Muscle layer of colon (tissue), 2 donors: ENCODE data around the gene MTREX.
A peak's percentile ranks its signal among the peaks of the same experiment; 100 is the strongest.

Experiments used
- H3K27ac ChIP-seq: one replicate; pipeline ENCODE4 v1.7.0; 2013; ENCODE audit warnings: low read depth, mild to moderate bottlenecking, low read length, moderate library complexity
- H3K27me3 ChIP-seq, 2 donors: one replicate each; pipeline ENCODE4 v1.7.0; 2013; ENCODE audit warnings: low read length in 2 of 2, mild to moderate bottlenecking in 2 of 2; ENCODE audit not compliant: insufficient read depth in 2 of 2, control insufficient read depth in 1 of 2
- H3K36me3 ChIP-seq: one replicate; pipeline ENCODE4 v1.7.0; 2013; ENCODE audit warnings: mild to moderate bottlenecking, low read length; ENCODE audit not compliant: insufficient read depth
- H3K4me1 ChIP-seq: one replicate; pipeline ENCODE4 v1.7.0; 2013; ENCODE audit warnings: mild to moderate bottlenecking, low read length; ENCODE audit not compliant: insufficient read depth
- H3K4me3 ChIP-seq, 2 donors: one replicate each; pipeline ENCODE4 v1.7.0; 2013; ENCODE audit warnings: low read length in 2 of 2, low read depth in 1 of 2, mild to moderate bottlenecking in 1 of 2, moderate library complexity in 1 of 2
- H3K9ac ChIP-seq: one replicate; pipeline ENCODE4 v1.7.0; 2013; ENCODE audit warnings: low read length
- H3K9me3 ChIP-seq: one replicate; pipeline ENCODE4 v1.7.0; 2013; ENCODE audit warnings: mild to moderate bottlenecking, low read length
- donor health status: abdominal sarcoma.
- donor health status: Adenocarcinoma of cecum.

The MTREX gene

DNA sequence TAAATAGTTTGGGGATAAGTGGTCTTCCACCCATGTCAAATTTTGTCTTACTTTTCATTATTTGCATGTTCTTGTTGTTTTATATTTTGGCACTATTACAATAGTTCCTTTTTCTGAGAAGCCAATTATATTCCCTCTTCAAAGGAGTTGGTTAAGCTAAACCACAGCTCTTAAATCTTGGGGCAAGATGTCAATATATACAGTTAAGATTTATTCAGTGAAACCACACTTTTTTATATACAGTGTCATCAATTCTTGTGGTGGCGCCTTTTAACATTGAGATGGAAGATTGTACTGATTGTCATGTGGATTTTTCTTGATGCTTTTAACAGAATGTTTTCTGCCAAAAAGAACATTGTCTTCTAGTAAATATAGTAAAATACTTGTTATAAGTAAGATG, 104.1 kb downstream of the MTREX start:
- H3K9ac ChIP-seq = no peak overlapping the region
- H3K9me3 ChIP-seq = no peaks in the 10 kb centered on the region
- H3K27ac ChIP-seq = no peak overlapping the region
- no peaks in the 10 kb centered on the region for H3K27me3 ChIP-seq
- H3K4me3 ChIP-seq = no peak overlapping the region
- H3K4me1 ChIP-seq = peaks cover 4% of the 10 kb centered on the region
- peaks cover under 1% of the 10 kb centered on the region for H3K36me3 ChIP-seq

DNA sequence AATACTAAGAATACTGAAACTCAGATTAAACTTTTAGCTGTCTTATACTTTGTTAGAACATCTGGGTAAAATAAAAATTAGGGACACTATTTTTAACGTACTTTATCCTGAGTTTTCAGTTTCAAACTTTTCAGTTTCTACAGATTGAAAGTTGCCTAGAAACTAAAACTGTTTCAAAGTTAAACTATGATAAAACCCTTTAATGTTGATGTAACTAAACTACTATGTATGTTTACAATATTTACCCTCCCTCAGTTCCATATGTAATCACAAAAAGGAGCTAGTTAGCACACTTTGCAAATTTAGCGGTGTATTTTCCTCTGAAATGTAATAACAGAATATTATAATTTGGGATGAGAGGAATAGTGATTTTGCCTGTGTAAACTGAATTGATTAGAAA, 105.9 kb downstream of the MTREX start:
- no peaks in the 10 kb centered on the region for H3K36me3 ChIP-seq
- no peak overlapping the region for H3K9ac ChIP-seq
- H3K27ac ChIP-seq = no peak overlapping the region
- H3K27me3 ChIP-seq = no peaks in the 10 kb centered on the region
- peaks cover 8% of the 10 kb centered on the region for H3K4me1 ChIP-seq
- no peaks in the 10 kb centered on the region for H3K9me3 ChIP-seq
- H3K4me3 ChIP-seq = no peak overlapping the region

DNA sequence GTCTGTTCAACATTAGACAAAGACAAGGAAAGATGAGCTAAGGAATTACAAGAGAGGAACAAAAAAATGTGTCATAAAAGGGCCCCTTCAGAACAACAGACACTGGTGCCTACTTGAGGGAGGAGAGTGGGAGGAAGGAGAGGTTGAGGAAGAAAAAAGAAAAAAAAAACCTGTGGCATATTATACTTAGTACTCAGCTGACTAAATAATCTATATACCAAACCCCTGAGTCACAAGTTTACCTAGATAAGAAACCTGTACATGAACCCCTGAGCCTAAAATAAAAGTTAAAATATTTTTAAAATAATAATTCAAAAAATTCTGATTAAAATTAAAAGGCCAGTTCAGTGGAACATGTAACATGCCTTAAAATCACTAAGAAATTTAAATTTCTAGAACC, 107.3 kb downstream of the MTREX start:
- Histone ChIP-seq H3K36me3 (no peaks in the 10 kb centered on the region), H3K9ac (no peak overlapping the region), H3K4me1 (peaks cover 22% of the 10 kb centered on the region)

DNA sequence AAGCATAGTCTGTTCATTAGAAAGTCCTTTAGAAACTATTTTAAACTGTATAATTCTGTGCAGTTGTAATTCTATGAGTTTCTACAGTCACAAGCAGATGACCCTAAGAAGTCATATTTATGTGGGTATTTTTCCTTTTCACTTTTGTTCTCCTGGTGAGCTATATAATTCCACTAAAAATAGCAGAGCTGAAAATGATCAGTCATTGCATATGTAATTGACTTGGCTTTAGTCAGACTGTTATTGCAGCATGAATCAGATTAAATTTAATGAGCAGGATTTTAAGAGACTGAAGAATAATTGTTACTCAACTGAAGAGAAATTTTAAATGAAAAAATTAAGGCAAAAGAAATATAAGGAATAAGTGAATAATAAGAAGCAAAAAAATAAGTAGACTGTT, 108.5 kb downstream of the MTREX start:
- H3K4me3 ChIP-seq = no peak overlapping the region
- no peaks in the 10 kb centered on the region for H3K27me3 ChIP-seq
- H3K9me3 ChIP-seq = no peaks in the 10 kb centered on the region
- no peaks in the 10 kb centered on the region for H3K36me3 ChIP-seq
- H3K9ac ChIP-seq = no peak overlapping the region
- peaks cover 34% of the 10 kb centered on the region for H3K4me1 ChIP-seq
- H3K27ac ChIP-seq = no peak overlapping the region

More for the DNA sequence above, 107.3 kb downstream of the MTREX start:
- Histone ChIP-seq H3K4me3 (no peak overlapping the region), H3K27me3 (no peaks in the 10 kb centered on the region), H3K9me3 (no peaks in the 10 kb centered on the region), H3K27ac (no peak overlapping the region)

DNA sequence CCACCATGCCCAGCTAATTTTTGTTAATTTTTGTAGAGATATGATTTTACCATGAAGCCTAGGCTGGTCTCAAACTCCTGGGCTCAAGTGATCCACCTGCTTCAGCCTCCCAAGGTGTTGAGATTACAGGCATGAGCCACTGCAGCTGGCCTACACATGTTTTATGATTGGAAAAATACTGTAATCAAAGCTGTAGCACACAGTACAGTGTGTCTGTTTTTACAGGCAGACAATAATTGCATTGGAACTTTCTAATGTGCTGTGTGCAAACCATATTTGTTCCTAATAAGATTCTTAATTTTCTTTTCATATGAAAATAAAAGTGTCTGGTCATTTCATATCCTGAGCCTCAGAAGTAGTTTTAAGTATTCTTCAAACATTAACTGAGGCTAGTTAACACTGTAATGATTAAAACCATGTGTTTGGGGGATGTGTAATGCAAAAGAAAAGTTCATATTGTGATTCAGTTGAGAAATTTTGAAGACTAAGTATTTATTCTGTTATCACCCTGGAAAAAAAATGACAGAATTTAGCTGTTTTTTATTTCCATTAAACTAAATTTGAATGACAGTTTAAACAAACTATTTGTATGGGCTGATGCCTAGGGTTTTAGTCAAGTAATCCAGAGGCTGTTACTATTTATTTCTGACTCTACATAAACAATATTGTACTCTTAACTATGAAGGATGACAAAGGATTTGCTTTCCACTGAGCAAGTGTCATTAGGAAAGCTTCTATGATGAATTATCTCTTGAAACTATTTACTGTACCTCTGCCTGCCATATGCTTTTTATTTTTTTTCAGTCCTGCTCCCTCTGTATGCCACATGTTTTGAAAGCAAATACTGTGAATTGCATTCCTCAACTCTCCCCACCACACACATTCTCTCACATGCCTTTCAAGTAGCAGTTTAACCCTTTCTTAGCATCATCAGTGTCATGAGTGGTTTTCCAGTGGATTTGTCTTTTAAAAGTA, 111.5 kb downstream of the MTREX start:
- H3K4me1 ChIP-seq = peaks cover 49% of the 10 kb centered on the region
- no peaks in the 10 kb centered on the region for H3K27me3 ChIP-seq
- peak overlapping the region; percentile 54 for H3K27ac ChIP-seq
- no peak overlapping the region for H3K4me3 ChIP-seq
- H3K36me3 ChIP-seq = peaks cover 17% of the 10 kb centered on the region
- no peaks in the 10 kb centered on the region for H3K9me3 ChIP-seq
- H3K9ac ChIP-seq = no peak overlapping the region

DNA sequence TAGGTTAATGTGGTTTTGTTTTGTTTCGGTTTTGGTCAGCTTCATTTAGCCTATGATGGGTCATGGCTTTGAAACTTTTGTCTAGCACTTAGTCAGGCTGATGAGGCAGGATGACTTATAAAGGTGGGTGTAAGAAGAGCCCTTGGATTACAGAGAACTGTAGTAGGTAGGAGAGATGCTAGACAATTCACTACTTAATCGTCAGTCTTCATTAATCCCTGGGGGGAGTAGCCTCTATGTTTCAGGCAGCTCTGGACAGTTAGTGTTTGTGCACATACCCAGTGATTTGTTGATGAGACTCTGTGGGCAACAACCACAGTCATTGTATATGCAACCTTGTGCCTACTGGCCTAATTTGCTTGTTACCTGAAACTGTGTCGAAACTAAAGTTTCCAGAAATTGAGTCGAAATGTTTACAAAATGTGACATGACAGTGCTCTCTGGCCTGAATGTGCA, 113.3 kb downstream of the MTREX start:
- H3K9me3 ChIP-seq = no peaks in the 10 kb centered on the region
- H3K27me3 ChIP-seq = no peaks in the 10 kb centered on the region
- H3K9ac ChIP-seq = no peak overlapping the region
- H3K4me3 ChIP-seq = no peak overlapping the region
- no peak overlapping the region for H3K27ac ChIP-seq
- peaks cover 45% of the 10 kb centered on the region for H3K4me1 ChIP-seq
- H3K36me3 ChIP-seq = peaks cover 34% of the 10 kb centered on the region

DNA sequence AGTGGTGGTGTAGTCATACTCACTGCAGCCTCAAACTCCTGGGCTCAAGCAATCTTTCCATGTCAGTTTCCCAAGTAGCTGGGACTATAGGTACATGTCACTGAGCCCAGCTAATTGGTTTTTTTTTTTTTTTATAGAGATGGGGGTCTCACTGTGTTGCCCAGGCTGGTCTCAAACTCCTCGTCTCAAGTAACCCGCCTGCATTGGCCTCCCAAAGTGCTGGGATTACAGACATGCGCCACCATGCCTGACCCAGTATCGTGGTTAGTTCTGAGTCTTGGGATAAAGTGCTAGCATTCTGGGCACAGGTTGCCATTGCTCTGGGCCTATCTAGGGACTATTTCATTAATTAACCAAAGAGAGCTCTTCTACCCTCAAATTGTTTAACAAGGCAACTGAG, 118.7 kb downstream of the MTREX start:
- Histone ChIP-seq H3K27me3 (no peaks in the 10 kb centered on the region), H3K9me3 (no peaks in the 10 kb centered on the region), H3K36me3 (peaks cover 50% of the 10 kb centered on the region), H3K9ac (no peak overlapping the region), H3K27ac (no peak overlapping the region), H3K4me3 (no peak overlapping the region), H3K4me1 (peaks cover 45% of the 10 kb centered on the region)

DNA sequence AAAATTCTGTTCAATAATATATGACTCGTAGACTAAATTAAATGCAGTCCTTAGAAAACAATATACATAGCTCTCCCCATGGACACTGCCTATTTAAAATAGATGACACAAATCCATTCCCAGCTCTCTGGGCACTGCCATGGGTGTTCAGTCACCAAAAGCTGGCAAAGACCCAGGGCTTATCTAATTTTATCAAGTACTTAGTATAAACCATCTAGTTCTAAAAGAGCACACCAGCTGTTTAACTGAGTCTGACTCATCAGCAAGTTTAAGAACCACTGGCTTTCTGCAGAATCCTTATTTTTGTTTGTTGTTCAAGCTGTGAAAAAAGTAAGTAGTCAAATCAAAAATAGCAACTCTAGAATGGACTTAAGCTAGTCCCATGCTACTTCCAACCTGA, 119.4 kb downstream of the MTREX start:
- Histone ChIP-seq H3K9ac (no peak overlapping the region), H3K27ac (no peak overlapping the region), H3K4me3 (no peak overlapping the region), H3K4me1 (peaks cover 39% of the 10 kb centered on the region), H3K36me3 (peaks cover 50% of the 10 kb centered on the region), H3K27me3 (no peaks in the 10 kb centered on the region), H3K9me3 (no peaks in the 10 kb centered on the region)

DNA sequence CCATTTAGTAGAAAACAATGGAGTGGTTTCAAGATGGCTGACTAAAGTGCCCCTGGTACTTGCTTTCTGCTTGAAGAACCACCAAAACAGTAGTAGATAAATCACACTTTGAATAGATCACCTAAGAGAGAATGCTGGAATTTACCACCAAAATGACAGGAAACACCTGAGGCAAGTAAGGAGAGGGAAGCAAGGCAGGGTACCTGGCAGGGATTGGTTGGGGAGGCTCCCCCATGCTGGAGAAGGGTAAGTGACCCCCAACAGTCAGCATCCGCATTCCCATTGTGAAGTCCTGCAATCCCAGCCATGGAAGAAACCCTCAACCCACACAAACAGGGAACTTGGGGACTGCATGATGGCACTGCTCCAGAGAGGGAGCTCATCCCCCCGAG, 121.4 kb downstream of the MTREX start:
- H3K4me1 ChIP-seq = peaks cover 34% of the 10 kb centered on the region
- H3K27me3 ChIP-seq = no peaks in the 10 kb centered on the region
- H3K27ac ChIP-seq = no peak overlapping the region
- H3K36me3 ChIP-seq = peaks cover 34% of the 10 kb centered on the region
- no peak overlapping the region for H3K9ac ChIP-seq
- H3K4me3 ChIP-seq = peak overlapping the region in 1 of 2 donors; percentile 16
- H3K9me3 ChIP-seq = no peaks in the 10 kb centered on the region

DNA sequence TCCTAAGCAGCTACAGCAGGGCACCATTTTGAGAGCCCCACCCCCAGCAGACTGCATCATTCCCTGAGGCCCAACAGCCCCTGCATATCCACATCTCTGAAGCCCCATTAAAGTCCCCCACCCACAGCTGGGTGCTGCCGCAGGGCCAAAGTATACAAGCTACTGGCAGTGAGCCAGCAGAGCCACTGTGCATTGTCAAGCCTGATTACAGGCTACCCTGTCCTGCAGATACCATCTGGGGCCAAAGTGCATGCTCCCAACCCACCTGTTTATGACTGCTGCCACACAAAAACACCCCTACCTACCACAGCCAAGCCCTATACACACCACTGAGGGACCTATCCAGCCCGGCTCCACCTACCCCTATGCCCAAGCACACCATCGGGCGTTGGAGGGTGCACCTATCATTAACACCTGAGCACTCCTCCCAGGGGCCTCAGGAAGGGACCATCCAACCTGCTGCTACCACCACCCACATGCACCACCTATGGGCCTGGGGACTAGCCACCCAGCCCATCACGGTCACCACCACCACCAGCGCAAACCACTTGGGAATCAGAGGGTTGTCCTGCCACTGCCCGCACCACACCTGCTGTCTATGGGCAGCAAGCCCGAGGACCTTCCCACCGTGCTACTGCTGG, 121.9 kb downstream of the MTREX start:
- H3K27ac ChIP-seq = no peak overlapping the region
- no peaks in the 10 kb centered on the region for H3K9me3 ChIP-seq
- H3K36me3 ChIP-seq = peaks cover 30% of the 10 kb centered on the region
- no peak overlapping the region for H3K9ac ChIP-seq
- no peaks in the 10 kb centered on the region for H3K27me3 ChIP-seq
- peaks cover 39% of the 10 kb centered on the region for H3K4me1 ChIP-seq
- peak overlapping the region in 1 of 2 donors; percentile 16 for H3K4me3 ChIP-seq

DNA sequence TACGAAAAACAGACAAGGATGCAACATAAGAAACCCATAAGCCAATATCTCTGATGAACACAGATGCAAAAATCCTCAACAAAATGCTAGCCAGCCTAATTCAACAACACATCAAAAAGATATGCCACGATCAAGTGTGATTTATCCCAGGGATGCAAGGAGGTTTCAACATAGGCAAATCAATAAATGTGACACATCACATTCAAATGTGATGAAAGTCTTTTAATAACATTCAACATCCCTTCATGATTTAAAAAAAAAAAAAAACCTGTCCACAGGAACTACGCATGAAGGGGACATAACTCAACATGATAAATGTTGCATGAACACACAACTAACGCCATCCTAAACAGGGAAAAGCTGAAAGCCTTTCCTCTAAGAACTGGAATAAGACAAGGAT, 124.8 kb downstream of the MTREX start:
- no peaks in the 10 kb centered on the region for H3K9me3 ChIP-seq
- no peak overlapping the region for H3K9ac ChIP-seq
- H3K27me3 ChIP-seq = no peaks in the 10 kb centered on the region
- H3K4me3 ChIP-seq = no peak overlapping the region
- H3K36me3 ChIP-seq = peaks cover 11% of the 10 kb centered on the region
- peaks cover 50% of the 10 kb centered on the region for H3K4me1 ChIP-seq
- H3K27ac ChIP-seq = no peak overlapping the region
